ENCODE data around the gene PODXL.

PODXL gene

DNA sequence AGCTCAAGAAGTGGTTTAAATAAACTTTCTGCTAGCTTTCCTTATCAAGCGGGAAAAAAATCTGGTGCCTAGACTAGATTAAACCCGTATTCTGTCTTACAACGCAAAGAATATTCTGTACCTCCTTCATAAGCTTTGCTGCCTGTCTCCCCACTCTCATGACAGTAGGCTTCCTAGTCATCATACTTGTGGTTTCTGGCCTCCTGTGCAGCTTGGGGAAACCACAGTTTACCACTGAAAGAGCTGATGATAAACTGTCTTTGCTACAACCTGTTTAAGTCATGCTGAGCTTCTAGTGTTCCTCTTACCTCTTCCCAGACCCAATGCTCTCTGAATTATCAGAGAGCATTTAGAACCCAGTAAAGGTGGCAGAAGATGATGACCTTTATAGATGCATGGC is 55.0 kb downstream of the PODXL start:
- TF ChIP-seq FOXP2 (optimal IDR thresholded peaks at IDR 0.05; ENCODE audit: borderline replicate concordance, extremely low read depth, extremely low read length, insufficient read depth) (no peak), SIN3A (IDR thresholded peaks at IDR 0.05; ENCODE audit: borderline replicate concordance, insufficient read depth, low read length) (no peak), TAF1 (IDR thresholded peaks at IDR 0.05; ENCODE audit: borderline replicate concordance, insufficient read depth, low read length) (no peak), POLR2AphosphoS5 (IDR thresholded peaks at IDR 0.05; ENCODE audit: low read depth, low read length) (no peak)
- TF ChIP-seq, protein P1, sequence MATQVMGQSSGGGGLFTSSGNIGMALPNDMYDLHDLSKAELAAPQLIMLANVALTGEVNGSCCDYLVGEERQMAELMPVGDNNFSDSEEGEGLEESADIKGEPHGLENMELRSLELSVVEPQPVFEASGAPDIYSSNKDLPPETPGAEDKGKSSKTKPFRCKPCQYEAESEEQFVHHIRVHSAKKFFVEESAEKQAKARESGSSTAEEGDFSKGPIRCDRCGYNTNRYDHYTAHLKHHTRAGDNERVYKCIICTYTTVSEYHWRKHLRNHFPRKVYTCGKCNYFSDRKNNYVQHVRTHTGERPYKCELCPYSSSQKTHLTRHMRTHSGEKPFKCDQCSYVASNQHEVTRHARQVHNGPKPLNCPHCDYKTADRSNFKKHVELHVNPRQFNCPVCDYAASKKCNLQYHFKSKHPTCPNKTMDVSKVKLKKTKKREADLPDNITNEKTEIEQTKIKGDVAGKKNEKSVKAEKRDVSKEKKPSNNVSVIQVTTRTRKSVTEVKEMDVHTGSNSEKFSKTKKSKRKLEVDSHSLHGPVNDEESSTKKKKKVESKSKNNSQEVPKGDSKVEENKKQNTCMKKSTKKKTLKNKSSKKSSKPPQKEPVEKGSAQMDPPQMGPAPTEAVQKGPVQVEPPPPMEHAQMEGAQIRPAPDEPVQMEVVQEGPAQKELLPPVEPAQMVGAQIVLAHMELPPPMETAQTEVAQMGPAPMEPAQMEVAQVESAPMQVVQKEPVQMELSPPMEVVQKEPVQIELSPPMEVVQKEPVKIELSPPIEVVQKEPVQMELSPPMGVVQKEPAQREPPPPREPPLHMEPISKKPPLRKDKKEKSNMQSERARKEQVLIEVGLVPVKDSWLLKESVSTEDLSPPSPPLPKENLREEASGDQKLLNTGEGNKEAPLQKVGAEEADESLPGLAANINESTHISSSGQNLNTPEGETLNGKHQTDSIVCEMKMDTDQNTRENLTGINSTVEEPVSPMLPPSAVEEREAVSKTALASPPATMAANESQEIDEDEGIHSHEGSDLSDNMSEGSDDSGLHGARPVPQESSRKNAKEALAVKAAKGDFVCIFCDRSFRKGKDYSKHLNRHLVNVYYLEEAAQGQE (IDR thresholded peaks at IDR 0.05; ENCODE audit: insufficient read depth in 1 of 2, low read depth in 2 of 2, low read length in 2 of 2): no peak

DNA sequence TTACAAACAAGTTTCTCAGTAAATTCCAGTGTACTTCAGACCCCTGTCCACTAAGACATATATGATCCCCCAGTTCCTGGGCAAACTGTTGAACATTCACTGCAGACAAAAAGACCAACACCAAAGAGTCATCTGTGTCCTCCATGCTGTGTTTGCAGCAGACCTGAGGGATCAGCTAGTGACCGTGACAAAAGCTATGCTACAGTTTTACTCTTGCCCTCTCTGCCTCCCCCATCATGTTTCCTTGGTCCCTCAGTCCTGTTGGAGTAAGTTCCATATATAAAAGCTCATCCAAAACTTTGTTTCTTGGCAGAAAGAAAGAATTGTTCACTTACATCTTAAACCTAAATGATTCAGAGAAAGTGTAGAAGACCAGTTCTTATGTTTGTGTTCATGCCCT is 56.1 kb downstream of the PODXL start:
- TF ChIP-seq TAF1 (IDR thresholded peaks at IDR 0.05; ENCODE audit: borderline replicate concordance, insufficient read depth, low read length) (no peak), SIN3A (IDR thresholded peaks at IDR 0.05; ENCODE audit: borderline replicate concordance, insufficient read depth, low read length) (no peak), POLR2AphosphoS5 (IDR thresholded peaks at IDR 0.05; ENCODE audit: low read depth, low read length) (no peak), FOXP2 (optimal IDR thresholded peaks at IDR 0.05; ENCODE audit: borderline replicate concordance, extremely low read depth, extremely low read length, insufficient read depth) (no peak)
- TF ChIP-seq, protein P1 (IDR thresholded peaks at IDR 0.05; ENCODE audit: insufficient read depth in 1 of 2, low read depth in 2 of 2, low read length in 2 of 2): no peak

DNA sequence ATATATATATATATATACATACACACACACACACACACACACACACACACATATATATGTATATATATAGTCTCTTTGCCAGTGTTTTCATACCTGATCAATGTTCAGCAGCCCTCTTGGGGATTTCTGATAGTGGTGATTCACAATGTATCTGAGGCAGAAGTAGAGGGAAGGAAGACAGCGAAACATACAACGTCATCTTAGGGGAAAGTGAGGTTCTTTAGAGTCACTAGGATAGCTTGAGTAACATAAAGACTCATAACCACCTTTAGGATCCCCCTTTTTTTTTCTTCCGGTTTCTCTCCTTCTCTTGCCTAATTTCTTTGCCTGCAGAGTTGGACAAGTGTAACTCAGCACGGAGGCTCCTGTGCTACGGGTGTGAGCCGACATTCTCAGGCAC is 56.6 kb downstream of the PODXL start:
- TF ChIP-seq POLR2AphosphoS5 (IDR thresholded peaks at IDR 0.05; ENCODE audit: low read depth, low read length): no peak
- TF ChIP-seq, protein P1 (IDR thresholded peaks at IDR 0.05; ENCODE audit: insufficient read depth in 1 of 2, low read depth in 2 of 2, low read length in 2 of 2): no peak
- no peak for TF ChIP-seq SIN3A (IDR thresholded peaks at IDR 0.05; ENCODE audit: borderline replicate concordance, insufficient read depth, low read length)
- TF ChIP-seq TAF1 (IDR thresholded peaks at IDR 0.05; ENCODE audit: borderline replicate concordance, insufficient read depth, low read length): no peak
- no peak for TF ChIP-seq FOXP2 (optimal IDR thresholded peaks at IDR 0.05; ENCODE audit: borderline replicate concordance, extremely low read depth, extremely low read length, insufficient read depth)

DNA sequence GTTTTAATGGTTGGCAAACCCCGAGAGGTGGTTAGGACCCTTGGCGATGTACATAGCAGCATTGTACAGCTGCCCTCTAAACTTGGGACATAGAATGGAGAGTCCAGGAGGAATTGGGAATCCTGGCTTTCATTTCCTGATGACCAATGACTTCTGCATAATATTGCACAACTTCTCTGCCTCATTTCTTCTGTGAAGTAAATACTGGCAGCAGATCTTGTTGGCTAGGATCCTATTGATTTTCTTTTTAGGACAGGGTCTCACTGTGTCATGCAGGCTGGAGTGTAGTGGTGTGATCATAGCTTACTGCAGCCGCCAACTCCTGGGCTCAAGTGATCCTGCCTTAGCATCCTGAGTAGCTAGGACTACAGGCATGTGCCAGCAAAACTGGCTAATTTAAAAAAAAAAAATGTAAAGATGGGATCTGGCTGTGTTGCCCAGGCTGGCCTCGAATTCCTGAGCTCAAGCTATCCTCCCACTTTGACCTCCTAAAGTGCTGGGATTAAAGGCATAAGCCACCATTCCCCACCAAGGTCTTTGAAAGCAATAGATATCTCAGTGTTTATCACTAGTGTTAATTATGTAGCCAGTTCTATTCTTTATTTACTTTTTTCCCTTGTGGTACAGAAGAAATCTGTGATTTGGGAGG is 58.1 kb downstream of the PODXL start:
- TF ChIP-seq FOXP2 (optimal IDR thresholded peaks at IDR 0.05; ENCODE audit: borderline replicate concordance, extremely low read depth, extremely low read length, insufficient read depth) (no peak), POLR2AphosphoS5 (IDR thresholded peaks at IDR 0.05; ENCODE audit: low read depth, low read length) (no peak), TAF1 (IDR thresholded peaks at IDR 0.05; ENCODE audit: borderline replicate concordance, insufficient read depth, low read length) (no peak), SIN3A (IDR thresholded peaks at IDR 0.05; ENCODE audit: borderline replicate concordance, insufficient read depth, low read length) (no peak)
- TF ChIP-seq, protein P1 (IDR thresholded peaks at IDR 0.05; ENCODE audit: insufficient read depth in 1 of 2, low read depth in 2 of 2, low read length in 2 of 2): no peak
